Gastrocnemius medialis (tissue), 4 donors: ENCODE data around the gene BACE1-AS. TPM values are rescaled to one million over a fixed set of nuclear protein-coding genes. Genes with fewer than 3 reads are reported as not detected.
"Not testable (repeated sequence)": the region's sequence is repeated elsewhere in the genome, so short reads cannot be mapped to it uniquely, and the experiment has no call there.

ENCODE experiments used
- ATAC-seq, 2 donors: fragments of 150-250 bp; one replicate each; pipeline ENCODE4 v1.9.1; 2016
- DNase-seq, 2 donors: peaks; one replicate each; pipeline ENCODE4 v3.0.0-alpha.2; 2019
- H3K27ac ChIP-seq, 4 donors: fragments of 200-600 bp; sonication (generic); 1 replicate in 1 of 4; 2 replicates in 3 of 4; pipeline ENCODE4 v1.5.1; 2016 to 2018; ENCODE audit warnings: mild to moderate bottlenecking in 2 of 4, moderate library complexity in 1 of 4
- H3K27me3 ChIP-seq, 3 donors: fragments of 200-600 bp; sonication (generic) in 2 of 3; 1 replicate in 1 of 3; 2 replicates in 2 of 3; pipeline versions ENCODE4 v1.5.1 to v1.6.0; 2016 to 2019; ENCODE audit warnings: mild to moderate bottlenecking in 1 of 3, moderate library complexity in 1 of 3
- H3K36me3 ChIP-seq, 2 donors: fragments of 200-600 bp; sonication (generic) in 1 of 2; one replicate each; pipeline ENCODE4 v1.5.1; 2017 to 2018
- H3K4me1 ChIP-seq, 2 donors: fragments of 200-600 bp; sonication (generic) in 1 of 2; one replicate each; pipeline ENCODE4 v1.5.1; 2016 to 2017; ENCODE audit warnings: mild to moderate bottlenecking in 2 of 2
- H3K4me3 ChIP-seq, 4 donors: fragments of 200-600 bp; sonication (generic) in 3 of 4; 1 replicate in 1 of 4; 2 replicates in 3 of 4; pipeline ENCODE4 v1.5.1; 2016 to 2019; ENCODE audit warnings: mild to moderate bottlenecking in 2 of 4
- H3K9me3 ChIP-seq, 3 donors: fragments of 200-600 bp; sonication (generic) in 2 of 3; 1 replicate in 1 of 3; 2 replicates in 2 of 3; pipeline ENCODE4 v1.5.1; 2016 to 2019
- CTCF ChIP-seq, 5 experiments: fragments of 450-650 bp in 3 of 5; fragments of 200-600 bp in 2 of 5; sonication (generic) in 2 of 5; IDR thresholded peaks in 4 of 5; conservative IDR thresholded peaks in 1 of 5; 1 replicate in 4 of 5; 2 replicates in 1 of 5; pipeline ENCODE4 v1.5.1; 2016 to 2019; ENCODE audit warnings: antibody characterized with exemption in 5 of 5, mild to moderate bottlenecking in 3 of 5, moderate library complexity in 3 of 5
- POLR2A ChIP-seq, 2 donors: fragments of 450-650 bp; IDR thresholded peaks; one replicate each; pipeline ENCODE4 v1.6.1; 2017; ENCODE audit warnings: antibody characterized with exemption in 2 of 2, mild to moderate bottlenecking in 2 of 2, moderate library complexity in 2 of 2
- in situ Hi-C, 4 donors: fragments of 200-750 bp; cut with MboI; loops; one replicate each; pipeline versions ENCODE4 v1.15.0 to v1.8.0; 2017; ENCODE audit warnings: low sequenced_read_pairs in 4 of 4
- intact Hi-C: fragments of 100-400 bp; cut with DNase I; formaldehyde crosslinking; loops from one replicate; pipeline ENCODE4 v1.15.1; 2023; ENCODE audit warnings: low total_unique reads
- total RNA-seq, 4 donors: library from RNA; depleted of rRNA; stranded (reverse); fragments of >200 nt; gene quantifications; one replicate each; pipeline versions ENCODE4 v1.1.0 to v1.2.3, GENCODE V29; 2016

BACE1-AS gene
- total RNA-seq, 4 donors from 2014 or later: 10.5 to 13.2 (median 12.5) TPM

DNA sequence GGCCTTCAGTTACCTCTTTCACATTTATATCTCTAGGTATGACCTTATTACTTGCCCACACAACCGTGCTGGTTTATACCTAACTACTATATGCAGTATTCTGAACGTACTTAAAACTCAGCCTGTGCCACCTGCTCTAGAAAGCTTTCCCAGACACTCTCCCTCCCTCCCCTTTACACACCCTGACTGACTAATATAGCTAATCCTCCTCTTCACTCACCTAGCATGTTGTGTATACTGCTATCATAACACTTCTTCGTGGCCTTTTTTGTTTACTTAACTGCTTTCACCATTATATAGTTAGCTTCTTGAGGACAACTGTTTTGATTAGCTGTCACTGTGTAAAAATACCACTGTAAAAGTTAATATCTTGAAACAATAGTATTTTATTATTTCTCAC lies 35.2 kb upstream of the BACE1-AS start:
- TF ChIP-seq POLR2A (IDR thresholded peaks at IDR 0.05): no peak
- no peak for TF ChIP-seq CTCF (IDR thresholded peaks at IDR 0.05 in 4 of 5, conservative IDR thresholded peaks at IDR 0.05 in 1 of 5)

DNA sequence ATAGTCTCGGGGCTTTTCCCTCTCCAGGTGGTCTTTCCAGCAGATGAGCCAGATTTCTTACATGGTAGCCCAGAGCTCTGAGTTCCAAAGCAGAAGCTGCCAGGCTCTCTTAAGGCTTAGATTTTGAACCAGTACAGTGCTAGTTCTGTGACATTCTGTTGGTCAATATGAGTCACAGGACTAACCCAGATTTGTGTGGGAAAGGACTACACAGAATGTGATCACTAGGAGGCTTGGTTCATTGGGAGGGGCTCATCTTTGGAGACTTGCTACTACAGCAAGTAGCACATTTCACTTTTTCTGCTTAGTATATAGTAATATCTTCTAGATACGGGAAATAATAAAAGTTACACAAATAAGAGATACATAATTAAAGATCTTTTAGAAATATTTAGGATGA lies 34.6 kb upstream of the BACE1-AS start:
- in situ Hi-C loops: no loop called here
- Histone ChIP-seq H3K9me3 (no peaks in the 10 kb centered on the region), H3K4me3 (no peak overlapping the region), H3K27ac (no peak overlapping the region), H3K36me3 (peaks cover 0 to 31% of the 10 kb centered on the region in 2 donors), H3K27me3 (no peaks in the 10 kb centered on the region), H3K4me1 (no peaks in the 10 kb centered on the region)
- intact Hi-C loops: no loop called here
- no peak for TF ChIP-seq CTCF (IDR thresholded peaks at IDR 0.05 in 4 of 5, conservative IDR thresholded peaks at IDR 0.05 in 1 of 5)
- ATAC-seq (no peak), DNase-seq (no peak)

More for the DNA sequence above, 35.2 kb upstream of the BACE1-AS start:
- Histone ChIP-seq H3K9me3 (no peaks in the 10 kb centered on the region), H3K27ac (no peak overlapping the region), H3K27me3 (no peaks in the 10 kb centered on the region), H3K4me3 (no peak overlapping the region), H3K36me3 (peaks cover 0 to 31% of the 10 kb centered on the region in 2 donors), H3K4me1 (no peaks in the 10 kb centered on the region)
- intact Hi-C loops: no loop called here
- no peak for DNase-seq
- ATAC-seq: no peak
- in situ Hi-C loops: no loop called here

DNA sequence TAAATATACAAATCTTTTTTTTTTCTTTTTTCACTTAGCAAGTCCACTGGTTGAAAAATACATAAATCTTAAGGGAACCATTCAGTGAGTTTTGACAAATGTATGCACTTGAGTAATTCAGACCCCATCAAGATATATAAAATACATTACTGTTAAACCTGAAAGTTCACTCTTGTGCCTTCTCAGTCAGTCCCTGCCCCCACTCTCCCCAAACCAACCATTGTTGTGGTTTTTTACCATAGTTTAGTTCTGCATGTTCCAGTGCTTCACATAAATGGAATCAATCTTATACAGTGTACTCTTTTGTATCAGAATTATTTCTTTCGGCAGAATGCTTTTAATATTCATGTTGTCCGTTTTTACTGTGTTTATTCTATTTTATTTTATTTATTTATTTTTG lies 32.6 kb upstream of the BACE1-AS start:
- TF ChIP-seq POLR2A (IDR thresholded peaks at IDR 0.05) (no peak), CTCF (IDR thresholded peaks at IDR 0.05 in 4 of 5, conservative IDR thresholded peaks at IDR 0.05 in 1 of 5) (no peak)
- in situ Hi-C loops (no loop called here), intact Hi-C loops (no loop called here)
- Histone ChIP-seq H3K36me3 (peaks cover 0 to 24% of the 10 kb centered on the region in 2 donors), H3K27ac (no peak overlapping the region), H3K4me1 (no peaks in the 10 kb centered on the region), H3K27me3 (no peaks in the 10 kb centered on the region), H3K9me3 (no peaks in the 10 kb centered on the region), H3K4me3 (no peak overlapping the region)
- ATAC-seq: no peak
- DNase-seq: no peak

GRCh38 chr11:117259417-117259816 lies 31.7 kb upstream of the BACE1-AS start:
- ATAC-seq: no peak
- Histone ChIP-seq H3K27me3 (no peaks in the 10 kb centered on the region), H3K4me1 (no peaks in the 10 kb centered on the region), H3K4me3 (no peak overlapping the region), H3K36me3 (peaks cover 0 to 21% of the 10 kb centered on the region in 2 donors), H3K27ac (no peak overlapping the region), H3K9me3 (no peaks in the 10 kb centered on the region)
- no peak for TF ChIP-seq CTCF (IDR thresholded peaks at IDR 0.05 in 4 of 5, conservative IDR thresholded peaks at IDR 0.05 in 1 of 5)
- TF ChIP-seq POLR2A (IDR thresholded peaks at IDR 0.05): no peak
- in situ Hi-C loops (no loop called here), intact Hi-C loops (no loop called here)
- DNase-seq: no peak

DNA sequence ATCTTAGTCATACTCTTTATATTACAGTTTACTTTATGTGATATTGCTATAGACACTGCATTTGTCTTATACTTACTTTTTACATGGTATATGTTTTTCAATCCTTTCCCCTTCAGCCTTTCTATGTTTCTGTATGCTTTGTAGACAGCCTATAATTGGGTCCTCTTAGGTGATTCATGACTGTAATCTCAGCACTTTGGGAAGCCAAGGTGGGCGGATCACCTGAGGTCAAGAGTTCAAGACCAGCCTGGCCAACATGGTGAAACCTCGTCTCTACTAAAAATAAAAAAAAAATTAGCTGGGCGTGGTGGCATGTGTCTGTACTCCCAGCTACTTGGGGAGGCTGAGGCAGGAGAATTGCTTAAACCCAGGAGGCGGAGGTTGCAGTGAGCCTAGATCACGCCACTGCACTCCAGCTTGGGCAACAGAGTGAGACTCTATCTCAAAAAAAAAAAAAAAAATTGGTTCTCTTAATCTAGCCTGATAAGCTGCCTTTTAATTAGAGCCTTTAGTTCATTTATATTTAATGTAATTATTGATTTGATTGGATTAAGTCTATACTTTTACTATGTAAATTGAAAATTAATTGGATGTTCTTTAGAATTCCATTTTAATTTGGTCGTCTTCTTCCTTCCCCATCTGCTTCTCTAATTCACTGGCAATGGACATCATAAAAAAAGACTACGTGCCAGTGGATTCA lies 26.4 kb upstream of the BACE1-AS start:
- H3K9me3 ChIP-seq, ATAC-seq, H3K27me3 ChIP-seq, H3K4me1 ChIP-seq, H3K36me3 ChIP-seq, in situ Hi-C loops, H3K4me3 ChIP-seq, H3K27ac ChIP-seq, intact Hi-C loops, DNase-seq: not testable (repeated sequence)
